SJCRH30 (cell line): ENCODE data around the gene CDX2. TPM values are rescaled to one million over a fixed set of nuclear protein-coding genes. Genes with fewer than 3 reads are reported as not detected.

Experiments used
- DNase-seq, 2 experiments: peaks; one replicate each; pipeline ENCODE4 v3.0.0-alpha.2; 2015 to 2020
- H3K27ac ChIP-seq: fragments of 250-450 bp; sonication (Bioruptor Pico); 2 replicates; pipeline ENCODE4 v1.5.1; 2020; ENCODE audit warnings: mild to moderate bottlenecking, moderate library complexity
- H3K27me3 ChIP-seq: fragments of 250-450 bp; sonication (Bioruptor Pico); 2 replicates; pipeline ENCODE4 v1.5.1; 2020; ENCODE audit warnings: mild to moderate bottlenecking, moderate library complexity
- H3K36me3 ChIP-seq: fragments of 250-450 bp; sonication (Bioruptor Pico); 2 replicates; pipeline ENCODE4 v1.5.1; 2020; ENCODE audit warnings: mild to moderate bottlenecking, moderate library complexity
- H3K4me1 ChIP-seq: fragments of 250-450 bp; sonication (Bioruptor Pico); 2 replicates; pipeline ENCODE4 v1.5.1; 2020; ENCODE audit warnings: mild to moderate bottlenecking, moderate library complexity
- H3K4me3 ChIP-seq: fragments of 250-450 bp; sonication (Bioruptor Pico); 2 replicates; pipeline ENCODE4 v1.5.1; 2020; ENCODE audit warnings: mild to moderate bottlenecking, moderate library complexity
- H3K9me3 ChIP-seq: fragments of 250-450 bp; sonication (Bioruptor Pico); replicated peaks from 2 replicates; pipeline ENCODE4 v1.5.1; 2020; ENCODE audit warnings: mild to moderate bottlenecking, moderate library complexity
- total RNA-seq: library from RNA; depleted of rRNA; stranded (reverse); fragments of >200 nt; shearing (Covaris generic); gene quantifications from 2 replicates; pipeline ENCODE4 v1.2.3, GENCODE V29; 2014

The CDX2 gene
- total RNA-seq, 1 experiment from 2014 or later, result not detected

DNA sequence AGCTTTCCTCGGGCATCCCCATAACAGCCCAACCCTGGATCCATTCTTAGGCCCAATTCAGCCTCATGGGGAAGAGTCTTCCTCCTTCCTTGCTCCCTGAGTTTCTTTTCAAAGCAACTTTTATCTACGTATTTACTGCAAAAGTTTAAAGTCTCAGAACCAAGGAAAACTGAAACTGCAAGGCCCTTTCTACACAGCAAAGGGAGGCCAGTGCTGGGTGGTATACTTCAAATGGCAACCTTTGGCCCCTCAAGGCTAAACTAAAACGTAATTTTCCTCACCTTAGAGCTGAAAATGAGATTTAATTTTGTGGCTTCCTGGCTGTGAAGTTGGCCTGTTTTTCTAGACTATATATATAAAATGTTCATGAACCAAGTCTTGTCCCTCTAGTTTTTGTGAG lies 5.6 kb downstream of the CDX2 start:
- H3K36me3 ChIP-seq, result no peaks in the 10 kb centered on the region
- H3K4me3 ChIP-seq, result no peak overlapping the region
- no peaks in the 10 kb centered on the region for H3K4me1 ChIP-seq
- H3K9me3 ChIP-seq, result no peaks in the 10 kb centered on the region
- peaks cover 10% of the 10 kb centered on the region; the same call in 1 of the 2 replicates for H3K27me3 ChIP-seq
- H3K27ac ChIP-seq, result no peak overlapping the region
- DNase-seq, result no peak

DNA sequence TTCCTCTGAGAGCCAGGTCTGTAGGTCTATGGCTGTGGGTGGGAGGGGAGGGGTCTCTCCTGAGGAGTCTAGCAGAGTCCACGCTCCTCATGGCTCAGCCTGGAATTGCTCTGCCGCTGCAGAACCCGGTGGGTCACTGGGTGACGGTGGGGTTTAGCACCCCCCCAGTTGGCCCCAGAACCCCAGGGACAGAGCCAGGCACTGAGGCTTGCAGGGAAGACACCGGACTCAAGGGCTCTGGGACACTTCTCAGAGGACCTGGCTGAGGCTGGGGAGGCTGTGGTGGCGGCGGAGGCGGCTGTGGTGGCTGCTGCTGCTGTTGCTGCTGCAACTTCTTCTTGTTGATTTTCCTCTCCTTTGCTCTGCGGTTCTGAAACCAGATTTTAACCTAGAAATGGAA lies 6.1 kb downstream of the CDX2 start:
- Histone ChIP-seq H3K4me3 (no peak overlapping the region), H3K27me3 (peaks cover 10% of the 10 kb centered on the region; the same call in 1 of the 2 replicates), H3K36me3 (no peaks in the 10 kb centered on the region), H3K4me1 (no peaks in the 10 kb centered on the region), H3K9me3 (no peaks in the 10 kb centered on the region), H3K27ac (no peak overlapping the region)
- no peak for DNase-seq

GRCh38 chr13:27962128-27962841 lies 6.8 kb downstream of the CDX2 start:
- Histone ChIP-seq H3K4me3 (no peak overlapping the region), H3K27me3 (peaks cover 10% of the 10 kb centered on the region; the same call in 1 of the 2 replicates), H3K36me3 (no peaks in the 10 kb centered on the region), H3K4me1 (no peaks in the 10 kb centered on the region), H3K9me3 (no peaks in the 10 kb centered on the region), H3K27ac (no peak overlapping the region)
- DNase-seq, result no peak

- peaks cover 16% of the 10 kb centered on the region; the same call in 1 of the 2 replicates for H3K27me3 ChIP-seq
- DNase-seq, result no peak
Measured at GRCh38 chr13:27961227-27962085, 7.7 kb downstream of the CDX2 start.

GRCh38 chr13:27960362-27961226 lies 8.5 kb downstream of the CDX2 start:
- Histone ChIP-seq H3K4me1 (no peaks in the 10 kb centered on the region), H3K36me3 (no peaks in the 10 kb centered on the region), H3K27me3 (peaks cover 17% of the 10 kb centered on the region; the same call in 1 of the 2 replicates), H3K4me3 (no peak overlapping the region), H3K9me3 (no peaks in the 10 kb centered on the region), H3K27ac (no peak overlapping the region)
- no peak for DNase-seq

More at GRCh38 chr13:27961227-27962085, 7.7 kb downstream of the CDX2 start:
- Histone ChIP-seq H3K9me3 (no peaks in the 10 kb centered on the region), H3K4me3 (no peak overlapping the region), H3K27ac (no peak overlapping the region), H3K36me3 (no peaks in the 10 kb centered on the region), H3K4me1 (no peaks in the 10 kb centered on the region)

- no peak overlapping the region for H3K27ac ChIP-seq
- H3K4me3 ChIP-seq, result no peak overlapping the region
- H3K4me1 ChIP-seq, result no peaks in the 10 kb centered on the region
- peaks cover 14% of the 10 kb centered on the region; the same call in 1 of the 2 replicates for H3K27me3 ChIP-seq
- DNase-seq, result no peak
- no peaks in the 10 kb centered on the region for H3K36me3 ChIP-seq
- no peaks in the 10 kb centered on the region for H3K9me3 ChIP-seq
Measured at GRCh38 chr13:27959976-27960361, 9.1 kb downstream of the CDX2 start.

- no peaks in the 10 kb centered on the region for H3K36me3 ChIP-seq
- H3K4me1 ChIP-seq, result no peaks in the 10 kb centered on the region
- DNase-seq, result no peak
- H3K27ac ChIP-seq, result no peak overlapping the region
- no peak overlapping the region for H3K4me3 ChIP-seq
- peaks cover 12% of the 10 kb centered on the region; the same call in 1 of the 2 replicates for H3K27me3 ChIP-seq
- no peaks in the 10 kb centered on the region for H3K9me3 ChIP-seq
Measured at GRCh38 chr13:27956576-27957300, 12.4 kb downstream of the CDX2 start.

DNA sequence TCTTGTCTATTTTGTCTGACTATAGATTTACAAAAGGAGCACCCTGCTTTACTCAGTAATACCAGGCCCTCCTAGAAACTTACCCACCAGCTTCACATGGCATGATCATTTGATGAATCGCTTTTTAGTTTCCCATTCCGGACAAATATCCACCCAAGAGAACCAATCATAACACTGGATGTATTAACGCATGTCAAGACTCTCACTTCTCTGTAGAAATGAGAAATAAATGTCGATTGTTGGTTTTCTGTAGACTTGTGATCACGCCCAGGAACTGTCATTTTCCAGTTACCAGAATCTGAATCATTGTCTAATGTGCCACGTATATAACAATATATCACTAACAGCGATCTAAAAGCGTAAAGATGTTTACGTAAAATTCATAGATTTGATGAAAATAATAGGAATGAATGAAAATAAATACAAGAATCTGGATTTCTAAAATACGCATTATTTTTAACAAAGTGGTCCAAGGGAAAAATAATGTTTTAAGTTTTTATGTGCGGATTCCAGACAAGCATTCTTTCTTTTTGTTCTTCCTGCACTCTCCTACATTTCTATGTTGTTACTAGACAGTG lies 14.0 kb downstream of the CDX2 start:
- no peaks in the 10 kb centered on the region for H3K36me3 ChIP-seq
- H3K4me3 ChIP-seq, result no peak overlapping the region
- no peaks in the 10 kb centered on the region for H3K4me1 ChIP-seq
- no peak overlapping the region for H3K27ac ChIP-seq
- peaks cover 12% of the 10 kb centered on the region; the same call in 1 of the 2 replicates for H3K27me3 ChIP-seq
- no peak for DNase-seq
- H3K9me3 ChIP-seq, result no peaks in the 10 kb centered on the region

DNA sequence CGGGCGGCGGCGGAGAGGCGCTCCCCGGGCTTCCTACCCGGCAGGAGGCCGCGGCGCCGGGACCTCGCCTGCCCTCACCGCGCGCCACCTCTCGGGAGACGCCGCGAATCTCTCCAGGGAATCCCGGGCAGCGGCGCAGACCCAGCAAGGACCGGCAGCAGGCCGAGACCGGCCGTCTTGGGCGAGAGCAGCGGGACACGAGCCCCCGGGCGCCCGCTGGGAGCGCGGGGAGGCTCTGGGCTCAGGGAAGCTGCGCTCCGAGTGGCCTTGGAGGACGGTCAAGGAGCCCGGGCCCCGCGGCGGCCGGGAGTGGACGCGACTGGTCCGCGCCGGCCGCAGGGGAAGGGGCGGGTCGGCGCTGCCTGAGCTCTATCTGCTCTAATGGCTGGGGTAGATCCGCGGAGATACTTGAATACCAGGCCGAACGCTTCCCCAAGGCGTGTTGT lies 14.7 kb downstream of the CDX2 start:
- H3K9me3 ChIP-seq, result no peaks in the 10 kb centered on the region
- peaks cover 12% of the 10 kb centered on the region; the same call in 1 of the 2 replicates for H3K27me3 ChIP-seq
- no peaks in the 10 kb centered on the region for H3K4me1 ChIP-seq
- H3K27ac ChIP-seq, result no peak overlapping the region
- no peak overlapping the region for H3K4me3 ChIP-seq
- H3K36me3 ChIP-seq, result no peaks in the 10 kb centered on the region
- DNase-seq, result no peak

DNA sequence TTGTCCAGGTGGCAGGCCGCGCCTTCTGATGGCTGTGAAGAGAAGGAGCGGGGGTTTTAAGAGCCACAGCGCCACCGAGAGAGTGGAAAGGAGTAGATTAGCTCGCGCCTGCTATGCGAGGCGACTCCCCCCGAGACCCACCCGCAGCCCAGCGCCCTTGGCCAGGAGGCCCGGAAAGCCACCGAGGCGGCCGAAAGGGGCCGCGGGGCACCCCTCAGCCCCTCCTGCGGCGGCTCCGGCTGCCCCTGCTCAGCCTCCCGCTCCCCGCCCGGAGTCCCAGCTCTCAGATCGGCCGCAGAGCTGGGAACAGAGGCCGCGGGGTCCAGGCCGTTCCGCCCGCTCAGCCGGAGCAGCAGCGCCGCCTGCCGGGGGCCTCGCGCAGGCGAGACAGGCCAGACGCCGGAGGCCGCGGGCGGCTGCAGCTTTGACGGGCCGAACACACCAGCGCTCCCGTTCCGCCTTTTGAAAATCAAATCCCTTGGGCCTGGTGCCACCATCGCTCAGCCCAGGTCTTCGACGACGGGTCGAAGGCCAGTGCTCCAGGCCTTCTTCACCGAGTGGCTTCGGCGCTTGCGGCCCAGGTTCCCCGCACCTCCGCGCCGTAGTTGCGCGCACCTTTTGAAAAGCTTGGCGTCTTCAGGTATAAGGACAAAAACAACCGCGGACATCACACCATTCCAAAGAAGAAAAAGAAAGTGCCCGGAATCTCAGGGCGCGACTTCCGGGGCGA lies 15.3 kb downstream of the CDX2 start:
- Histone ChIP-seq H3K27ac (no peak overlapping the region), H3K36me3 (no peaks in the 10 kb centered on the region), H3K4me1 (no peaks in the 10 kb centered on the region), H3K27me3 (peaks cover 12% of the 10 kb centered on the region; the same call in 1 of the 2 replicates), H3K4me3 (no peak overlapping the region), H3K9me3 (no peaks in the 10 kb centered on the region)
- no peak for DNase-seq

GRCh38 chr13:27952876-27953675 lies 16.0 kb downstream of the CDX2 start:
- DNase-seq, result no peak
- no peak overlapping the region for H3K27ac ChIP-seq
- H3K9me3 ChIP-seq, result no peaks in the 10 kb centered on the region
- no peaks in the 10 kb centered on the region for H3K4me1 ChIP-seq
- no peak overlapping the region for H3K4me3 ChIP-seq
- no peaks in the 10 kb centered on the region for H3K36me3 ChIP-seq
- peaks cover 12% of the 10 kb centered on the region; the same call in 1 of the 2 replicates for H3K27me3 ChIP-seq

DNA sequence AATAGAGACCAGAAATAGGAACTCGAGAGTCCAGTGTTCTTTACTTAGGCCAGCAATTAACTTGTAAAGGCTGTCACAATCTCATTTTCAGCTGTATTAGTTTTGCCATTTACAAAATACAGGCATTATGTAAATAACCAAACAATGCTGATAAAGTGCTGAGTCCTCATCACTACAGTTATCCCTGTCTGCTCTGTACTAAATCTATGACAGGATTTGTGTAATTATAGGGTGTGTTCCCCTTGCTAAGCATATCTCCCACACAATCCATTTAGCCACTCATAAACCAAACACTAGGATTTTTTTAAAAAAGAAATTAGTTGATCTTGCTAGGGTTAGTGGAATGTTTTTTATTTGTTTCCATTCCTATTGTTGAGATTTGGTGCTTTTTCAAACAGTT lies 26.1 kb downstream of the CDX2 start:
- H3K36me3 ChIP-seq, result no peaks in the 10 kb centered on the region
- DNase-seq, result no peak
- no peak overlapping the region for H3K4me3 ChIP-seq
- H3K4me1 ChIP-seq, result no peaks in the 10 kb centered on the region
- H3K9me3 ChIP-seq, result no peaks in the 10 kb centered on the region
- no peaks in the 10 kb centered on the region for H3K27me3 ChIP-seq
- H3K27ac ChIP-seq, result no peak overlapping the region
